Glutamatergic neuron (in vitro differentiated cells): ENCODE data around the gene FOXN1. TPM values are rescaled to one million over a fixed set of nuclear protein-coding genes. Genes with fewer than 3 reads are reported as not detected.

Experiments used
- DNase-seq: peaks from one replicate; pipeline ENCODE4 v3.0.0; 2022
- H3K27ac Mint-ChIP-seq: one replicate; pipeline ENCODE4 v1.8.0; 2020; ENCODE audit warnings: mild to moderate bottlenecking, mixed read lengths, inconsistent platforms; ENCODE audit not compliant: unreplicated experiment
- H3K27me3 Mint-ChIP-seq: one replicate; pipeline ENCODE4 v1.8.0; 2020; ENCODE audit warnings: mild to moderate bottlenecking, moderate library complexity, mixed read lengths, inconsistent platforms; ENCODE audit not compliant: unreplicated experiment
- H3K36me3 Mint-ChIP-seq: one replicate; pipeline ENCODE4 v1.8.0; 2020; ENCODE audit warnings: mild to moderate bottlenecking, mixed read lengths, inconsistent platforms; ENCODE audit not compliant: unreplicated experiment
- H3K4me1 Mint-ChIP-seq: one replicate; pipeline ENCODE4 v1.8.0; 2020; ENCODE audit warnings: mild to moderate bottlenecking, low read depth, mixed read lengths, inconsistent platforms; ENCODE audit not compliant: unreplicated experiment
- H3K4me3 Mint-ChIP-seq: one replicate; pipeline ENCODE4 v1.8.0; 2020; ENCODE audit warnings: mild to moderate bottlenecking, mixed read lengths, inconsistent platforms; ENCODE audit not compliant: unreplicated experiment
- H3K9me3 Mint-ChIP-seq: one replicate; pipeline ENCODE4 v1.8.0; 2020; ENCODE audit warnings: mild to moderate bottlenecking, moderate library complexity, mixed read lengths, inconsistent platforms; ENCODE audit not compliant: unreplicated experiment
- total RNA-seq: library from RNA; stranded (reverse); fragmentation: NEBNext Ultra II Directional; extraction: Animal tissue kit (Norgen Biotek cat#: 25700); gene quantifications from one replicate; pipeline ENCODE4 v1.2.1, GENCODE V29; 2021; ENCODE audit not compliant: unreplicated experiment
- TF ChIP-seq, protein P1 (sequence below): fragments of 200-600 bp; sonication (generic); IDR thresholded peaks from one replicate; pipeline ENCODE4 v1.5.0; 2021; ENCODE audit not compliant: partially characterized antibody, unreplicated experiment

Gene FOXN1
- total RNA-seq, 1 donor from 2014 or later = not detected

GRCh38 chr17:28530250-28530649 lies 24.1 kb downstream of the FOXN1 start:
- Mint-ChIP-seq H3K27me3 (peaks cover 3% of the 10 kb centered on the region), H3K9me3 (peaks cover 6% of the 10 kb centered on the region), H3K36me3 (no peaks in the 10 kb centered on the region), H3K4me1 (peaks cover 19% of the 10 kb centered on the region), H3K27ac (no peak overlapping the region), H3K4me3 (no peak overlapping the region)
- TF ChIP-seq, protein P1, sequence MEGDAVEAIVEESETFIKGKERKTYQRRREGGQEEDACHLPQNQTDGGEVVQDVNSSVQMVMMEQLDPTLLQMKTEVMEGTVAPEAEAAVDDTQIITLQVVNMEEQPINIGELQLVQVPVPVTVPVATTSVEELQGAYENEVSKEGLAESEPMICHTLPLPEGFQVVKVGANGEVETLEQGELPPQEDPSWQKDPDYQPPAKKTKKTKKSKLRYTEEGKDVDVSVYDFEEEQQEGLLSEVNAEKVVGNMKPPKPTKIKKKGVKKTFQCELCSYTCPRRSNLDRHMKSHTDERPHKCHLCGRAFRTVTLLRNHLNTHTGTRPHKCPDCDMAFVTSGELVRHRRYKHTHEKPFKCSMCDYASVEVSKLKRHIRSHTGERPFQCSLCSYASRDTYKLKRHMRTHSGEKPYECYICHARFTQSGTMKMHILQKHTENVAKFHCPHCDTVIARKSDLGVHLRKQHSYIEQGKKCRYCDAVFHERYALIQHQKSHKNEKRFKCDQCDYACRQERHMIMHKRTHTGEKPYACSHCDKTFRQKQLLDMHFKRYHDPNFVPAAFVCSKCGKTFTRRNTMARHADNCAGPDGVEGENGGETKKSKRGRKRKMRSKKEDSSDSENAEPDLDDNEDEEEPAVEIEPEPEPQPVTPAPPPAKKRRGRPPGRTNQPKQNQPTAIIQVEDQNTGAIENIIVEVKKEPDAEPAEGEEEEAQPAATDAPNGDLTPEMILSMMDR = no peak
- DNase-seq = no peak

DNA sequence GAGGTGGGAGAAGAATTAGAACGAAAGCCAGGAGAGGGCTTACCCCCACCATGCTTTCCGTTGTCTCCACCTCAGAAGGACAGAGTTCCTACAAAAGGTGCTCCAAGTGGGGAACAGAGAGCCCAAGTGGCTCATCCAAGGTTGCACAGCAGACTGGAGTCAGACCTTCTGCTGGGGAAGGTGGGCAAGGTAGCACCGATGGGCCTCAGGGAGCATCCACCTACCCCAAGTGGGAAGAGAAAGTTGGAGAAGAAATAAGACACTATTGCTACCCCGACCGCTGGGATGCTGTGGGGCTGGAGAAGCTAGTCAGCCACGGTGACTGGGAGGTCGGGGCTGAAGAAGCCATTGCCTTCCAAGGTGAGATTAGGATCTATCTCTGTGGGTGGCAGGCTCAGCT lies 24.8 kb downstream of the FOXN1 start:
- TF ChIP-seq, protein P1 = no peak
- peaks cover 3% of the 10 kb centered on the region for H3K27me3 Mint-ChIP-seq

DNA sequence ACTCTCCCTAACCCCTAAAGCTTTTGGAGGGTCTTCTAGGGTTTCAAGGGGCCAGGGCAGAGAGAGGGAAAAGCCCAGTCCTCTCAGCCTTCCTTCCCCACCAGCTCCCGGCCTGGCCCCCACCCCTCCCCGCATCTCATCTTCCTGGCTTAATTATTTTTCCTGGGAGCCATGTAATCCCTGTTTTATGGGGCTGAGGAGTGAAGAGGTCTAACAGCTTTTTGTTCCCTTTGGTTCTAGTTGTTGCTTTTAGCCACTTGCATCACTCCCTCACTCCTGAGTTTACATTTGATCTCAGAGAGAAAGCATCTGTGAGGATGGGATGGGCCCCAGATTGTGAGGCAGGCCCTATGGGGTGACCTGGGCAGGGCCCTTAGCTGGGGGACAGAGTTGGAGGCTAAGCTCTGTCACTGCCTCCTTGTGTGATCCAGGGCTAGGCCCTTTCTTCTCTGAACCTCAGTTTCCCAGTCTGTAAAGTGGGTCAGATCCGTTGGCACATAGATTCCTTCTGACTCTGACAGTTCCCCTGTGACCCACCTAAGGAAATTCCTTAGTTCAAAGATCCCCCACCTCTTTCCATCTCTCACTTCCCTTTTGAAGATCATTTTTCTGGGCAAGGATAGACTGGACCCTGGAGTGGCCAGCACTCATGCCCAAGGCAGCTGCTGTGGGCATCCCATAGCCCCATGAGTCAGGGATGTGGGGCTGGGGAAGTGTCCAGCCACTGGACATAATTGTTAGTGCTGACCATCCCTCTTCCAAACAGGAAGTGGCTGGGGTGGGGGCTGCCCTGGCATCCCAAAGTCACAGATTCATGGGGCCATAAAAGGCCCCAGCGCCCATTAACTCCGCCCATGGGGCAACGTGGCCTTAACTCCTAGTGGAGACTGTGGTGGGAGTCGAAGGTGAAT lies 26.2 kb downstream of the FOXN1 start:
- H3K27me3 Mint-ChIP-seq = peaks cover 3% of the 10 kb centered on the region
- H3K27ac Mint-ChIP-seq = no peak overlapping the region
- H3K36me3 Mint-ChIP-seq = no peaks in the 10 kb centered on the region
- H3K9me3 Mint-ChIP-seq = peaks cover under 1% of the 10 kb centered on the region
- H3K4me3 Mint-ChIP-seq = no peak overlapping the region
- peaks cover 15% of the 10 kb centered on the region for H3K4me1 Mint-ChIP-seq
- TF ChIP-seq, protein P1 = no peak
- no peak for DNase-seq

More for the DNA sequence above, 24.8 kb downstream of the FOXN1 start:
- Mint-ChIP-seq H3K4me1 (peaks cover 19% of the 10 kb centered on the region), H3K9me3 (peaks cover 6% of the 10 kb centered on the region), H3K4me3 (no peak overlapping the region), H3K36me3 (no peaks in the 10 kb centered on the region), H3K27ac (no peak overlapping the region)
- DNase-seq = no peak

DNA sequence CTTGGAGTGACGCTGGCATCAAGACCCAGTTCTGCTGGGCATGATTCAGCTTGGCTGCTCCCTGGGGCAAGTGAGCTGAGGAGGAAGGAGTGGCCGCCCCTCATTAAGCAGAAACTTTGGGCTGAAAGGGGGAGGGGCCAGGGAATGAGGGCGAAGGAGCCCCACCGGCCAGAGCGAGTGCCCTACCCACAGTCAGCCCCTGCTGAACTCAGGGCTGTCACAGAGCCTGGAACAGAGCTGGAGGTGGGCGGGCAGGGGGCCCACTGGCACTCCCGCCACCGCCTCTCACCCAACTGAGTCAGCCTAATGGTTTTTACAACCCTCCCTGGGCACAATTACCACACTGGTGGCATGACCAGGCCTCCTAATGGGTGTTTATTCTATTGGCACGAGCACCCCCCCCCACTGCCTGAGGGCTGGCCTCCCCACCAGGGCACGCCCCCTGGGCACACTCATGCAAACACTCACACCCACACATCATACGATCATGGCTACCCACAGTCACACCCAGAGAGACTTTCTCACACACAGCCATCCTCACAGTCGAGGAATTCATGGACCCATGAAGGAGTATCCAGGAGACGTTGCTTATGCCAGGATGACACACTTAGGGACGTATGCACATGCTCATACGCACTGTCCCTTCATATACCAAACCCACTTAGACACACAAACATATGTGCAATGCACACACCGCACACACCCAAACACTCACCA lies 27.1 kb downstream of the FOXN1 start:
- Mint-ChIP-seq H3K36me3 (no peaks in the 10 kb centered on the region), H3K27ac (no peak overlapping the region), H3K4me3 (no peak overlapping the region), H3K9me3 (no peaks in the 10 kb centered on the region), H3K4me1 (peaks cover 13% of the 10 kb centered on the region), H3K27me3 (peaks cover 3% of the 10 kb centered on the region)
- DNase-seq = no peak
- TF ChIP-seq, protein P1 = no peak
